AML-193 (cell line): ENCODE data around the gene ADGRG7.
"Not testable (repeated sequence)": the region's sequence is repeated elsewhere in the genome, so short reads cannot be mapped to it uniquely, and the experiment has no call there.

ENCODE experiments used
- DNase-seq, 2 experiments: peaks; one replicate each; lab custom pipeline; 2025; lab: John Stamatoyannopoulos, UW

Gene ADGRG7

GRCh38 chr3:100609305-100609704, at the start of gene ADGRG7:
TSS of gene ADGRG7 (plus strand) at chr3:100609601. CDS start at chr3:100609857, 256 bp downstream.
- peak in 1 of 2 experiments; percentile 9 for DNase-seq

- no peak for DNase-seq
Observed at GRCh38 chr3:100560426-100560825, 49.0 kb upstream of the ADGRG7 start.

GRCh38 chr3:100561459-100562158, 47.8 kb upstream of the ADGRG7 start:
- DNase-seq: peak; percentile 17 to 37

GRCh38 chr3:100562224-100562857, 47.1 kb upstream of the ADGRG7 start:
- DNase-seq: no peak

- DNase-seq: no peak
Observed at GRCh38 chr3:100563228-100563627, 46.2 kb upstream of the ADGRG7 start.

GRCh38 chr3:100563652-100564211, 45.7 kb upstream of the ADGRG7 start:
- DNase-seq: peak in 1 of 2 experiments; percentile 15

- no peak for DNase-seq
Observed at GRCh38 chr3:100570811-100571210, 38.6 kb upstream of the ADGRG7 start.

GRCh38 chr3:100574536-100574935, 34.9 kb upstream of the ADGRG7 start:
- DNase-seq: no peak

- no peak for DNase-seq
Observed at GRCh38 chr3:100575704-100576103, 33.7 kb upstream of the ADGRG7 start.

- DNase-seq: no peak
Observed at GRCh38 chr3:100577382-100578008, 31.9 kb upstream of the ADGRG7 start.

GRCh38 chr3:100578646-100579045, 30.8 kb upstream of the ADGRG7 start:
- no peak for DNase-seq

GRCh38 chr3:100580147-100580546, 29.3 kb upstream of the ADGRG7 start:
- DNase-seq: no peak

- no peak for DNase-seq
Observed at GRCh38 chr3:100581650-100582049, 27.8 kb upstream of the ADGRG7 start.

GRCh38 chr3:100582157-100582556, 27.2 kb upstream of the ADGRG7 start:
- DNase-seq: not testable (repeated sequence)

- DNase-seq: no peak
Observed at GRCh38 chr3:100584101-100584660, 25.2 kb upstream of the ADGRG7 start.

- DNase-seq: no peak
Observed at GRCh38 chr3:100586832-100587231, 22.6 kb upstream of the ADGRG7 start.

- DNase-seq: no peak
Observed at GRCh38 chr3:100588251-100588650, 21.1 kb upstream of the ADGRG7 start.

GRCh38 chr3:100590114-100590839, 19.1 kb upstream of the ADGRG7 start:
- peak; percentile 75 to 84 for DNase-seq

- no peak for DNase-seq
Observed at GRCh38 chr3:100590840-100591147, 18.6 kb upstream of the ADGRG7 start.

GRCh38 chr3:100591411-100591810, 18.0 kb upstream of the ADGRG7 start:
- DNase-seq: no peak

- no peak for DNase-seq
Observed at GRCh38 chr3:100600181-100601042, 9.0 kb upstream of the ADGRG7 start.
